Measurements from ENCODE around the gene RYR3.

- no peak for TF ChIP-seq CTCF (IDR thresholded peaks at IDR 0.05)
- TF ChIP-seq ZFX (IDR thresholded peaks at IDR 0.05; ENCODE audit: borderline replicate concordance), result no peak
Observed at GRCh38 chr15:33293713-33294334, 16.9 kb upstream of the RYR3 start.
